ENCODE results near the gene PCSK7. TPM values are rescaled to one million over a fixed set of nuclear protein-coding genes. Genes with fewer than 3 reads are reported as not detected.

The PCSK7 gene
- total RNA-seq, 6 donors from 2014 or later: 45.0 to 138 (median 63.8) TPM

- peak; percentile 96 to 97 for ATAC-seq (ENCODE audit: low FRiP score in 2 of 2)
- peaks cover 20 to 33% (median 30%) of the 10 kb centered on the region in 4 donors for H3K4me1 ChIP-seq
These were observed 53.5 kb downstream of the PCSK7 start, which contains the start of gene SIDT2 for GRCh38 chr11:117178210-117179034. SIDT2 (plus strand) TSS chr11:117178743; CDS start chr11:117179264, 521 bp downstream.

GRCh38 chr11:117177534-117178209 is 54.2 kb downstream of the PCSK7 start:
- Histone ChIP-seq H3K9me3 (no peaks in the 10 kb centered on the region), H3K4me1 (peaks cover 26 to 41% (median 36%) of the 10 kb centered on the region in 4 donors), H3K4me3 (peak overlapping the region in 3 of 4 donors; percentile 80 to 97 (median 82)), H3K27me3 (no peaks in the 10 kb centered on the region), H3K27ac (peak overlapping the region; percentile 85 to 99 (median 96)), H3K36me3 (peaks cover 0 to 9% (median 7%) of the 10 kb centered on the region in 4 donors)
- DNase-seq: peak in 1 of 2 donors; percentile 18
- TF ChIP-seq POLR2A (IDR thresholded peaks at IDR 0.05): no peak
- TF ChIP-seq CTCF (IDR thresholded peaks at IDR 0.05): no peak
- no peak for TF ChIP-seq POLR2AphosphoS5 (IDR thresholded peaks at IDR 0.05)
- no peak for TF ChIP-seq EP300 (IDR thresholded peaks at IDR 0.05)
- ATAC-seq (ENCODE audit: low FRiP score in 2 of 2): no peak
- 73 to 77% methylated on average over 10 of the region's 10 CpGs for WGBS, 2 donors

More at GRCh38 chr11:117178210-117179034, 53.5 kb downstream of the PCSK7 start, which contains the start of gene SIDT2:
- WGBS, 2 donors: 0 to 3% methylated on average over 28 to 51 of the region's 51 CpGs
- peak within 1 kb of the TSS; percentile 80 to 98 (median 90) for H3K4me3 ChIP-seq
- peaks cover 0 to 16% (median 12%) of the 10 kb centered on the region in 4 donors for H3K36me3 ChIP-seq
- peak in 1 of 6 experiments; percentile 56 for TF ChIP-seq CTCF (IDR thresholded peaks at IDR 0.05)
- TF ChIP-seq POLR2A (IDR thresholded peaks at IDR 0.05): peak in 2 of 4 donors; percentile 89 to 95
- TF ChIP-seq POLR2AphosphoS5 (IDR thresholded peaks at IDR 0.05): peak; percentile 87 to 98
- peak in 1 of 4 donors; percentile 80 for TF ChIP-seq EP300 (IDR thresholded peaks at IDR 0.05)
- no peaks in the 10 kb centered on the region for H3K27me3 ChIP-seq
- peak; percentile 96 to 97 for DNase-seq
- no peaks in the 10 kb centered on the region for H3K9me3 ChIP-seq
- peak within 1 kb of the TSS; percentile 85 to 99 (median 96) for H3K27ac ChIP-seq

- WGBS, 2 donors: 75 to 79% methylated on average over 1 of the region's 1 CpG
- peaks cover 29 to 39% (median 34%) of the 10 kb centered on the region in 4 donors for H3K4me1 ChIP-seq
These were observed 55.7 kb downstream of the PCSK7 start for GRCh38 chr11:117176186-117176585.

GRCh38 chr11:117175781-117176180 is 56.1 kb downstream of the PCSK7 start:
- 80 to 81% methylated on average over 5 of the region's 5 CpGs for WGBS, 2 donors
- Histone ChIP-seq H3K36me3 (peaks cover 0 to 12% (median under 1%) of the 10 kb centered on the region in 4 donors), H3K9me3 (no peaks in the 10 kb centered on the region), H3K4me3 (no peak overlapping the region), H3K27ac (no peak overlapping the region), H3K4me1 (peaks cover 26 to 35% (median 30%) of the 10 kb centered on the region in 4 donors), H3K27me3 (no peaks in the 10 kb centered on the region)
- DNase-seq (no peak), ATAC-seq (ENCODE audit: low FRiP score in 2 of 2) (no peak)
- TF ChIP-seq POLR2AphosphoS5 (IDR thresholded peaks at IDR 0.05) (no peak), CTCF (IDR thresholded peaks at IDR 0.05) (no peak), POLR2A (IDR thresholded peaks at IDR 0.05) (no peak), EP300 (IDR thresholded peaks at IDR 0.05) (no peak)

More at GRCh38 chr11:117176186-117176585, 55.7 kb downstream of the PCSK7 start:
- Histone ChIP-seq H3K4me3 (no peak overlapping the region), H3K36me3 (peaks cover 0 to 8% (median 0%) of the 10 kb centered on the region in 4 donors), H3K27ac (no peak overlapping the region), H3K27me3 (no peaks in the 10 kb centered on the region), H3K9me3 (no peaks in the 10 kb centered on the region)
- ATAC-seq (ENCODE audit: low FRiP score in 2 of 2) (no peak), DNase-seq (peak in 1 of 2 donors; percentile 8)
- TF ChIP-seq POLR2A (IDR thresholded peaks at IDR 0.05) (no peak), CTCF (IDR thresholded peaks at IDR 0.05) (no peak), POLR2AphosphoS5 (IDR thresholded peaks at IDR 0.05) (no peak), EP300 (IDR thresholded peaks at IDR 0.05) (no peak)
